PFSK-1 (cell line): ENCODE data around the gene BRME1. TPM values are rescaled to one million over a fixed set of nuclear protein-coding genes. Genes with fewer than 3 reads are reported as not detected.
A peak's percentile ranks its signal among the peaks of the same experiment; 100 is the strongest.

Experiments used
- FOXP2 ChIP-seq: optimal IDR thresholded peaks from 2 replicates; pipeline ENCODE3; 2011; ENCODE audit warnings: borderline replicate concordance, control low read depth, inconsistent platforms; ENCODE audit not compliant: insufficient read depth; ENCODE audit errors: extremely low read length, extremely low read depth
- POLR2AphosphoS5 ChIP-seq: IDR thresholded peaks from 2 replicates; pipeline ENCODE4 v1.6.1; 2012; ENCODE audit warnings: low read depth, mild to moderate bottlenecking, control low read depth, low read length, moderate library complexity
- REST ChIP-seq, 2 experiments: IDR thresholded peaks; 2 replicates each; pipeline versions ENCODE4 v1.6.1 to v1.8.0; 2011 to 2012; ENCODE audit warnings: low read depth in 2 of 2, low read length in 2 of 2, control low read depth in 1 of 2, inconsistent platforms in 1 of 2, mild to moderate bottlenecking in 1 of 2, moderate library complexity in 1 of 2; ENCODE audit not compliant: insufficient read depth in 1 of 2
- SIN3A ChIP-seq: IDR thresholded peaks from 2 replicates; pipeline ENCODE4 v1.6.1; 2012; ENCODE audit warnings: mild to moderate bottlenecking, low read length, moderate library complexity, borderline replicate concordance; ENCODE audit not compliant: insufficient read depth
- TAF1 ChIP-seq: IDR thresholded peaks from 2 replicates; pipeline ENCODE4 v1.6.1; 2012; ENCODE audit warnings: low read length, control low read depth, borderline replicate concordance; ENCODE audit not compliant: insufficient read depth
- polyA plus RNA-seq: library from polyadenylated mRNA; unstranded; fragments of >200 nt; gene quantifications from one replicate; pipeline ENCODE4 v1.2.1, GENCODE V29; 2012; ENCODE audit warnings: low read depth, missing spikeins; ENCODE audit not compliant: insufficient read length

The BRME1 gene
- polyA plus RNA-seq: 1.1 TPM

GRCh38 chr19:13905634-13906520, at the start of gene BRME1, which contains the start of gene CC2D1A:
Gene BRME1, minus strand, starts transcription at chr19:13906117. Its CDS starts 1,225 bp downstream, at chr19:13904892.
Gene CC2D1A, plus strand, starts transcription at chr19:13906201. Its CDS starts 241 bp downstream, at chr19:13906442.
- TF ChIP-seq FOXP2: peak; percentile 92
- no peak for TF ChIP-seq TAF1
- TF ChIP-seq SIN3A: no peak
- no peak for TF ChIP-seq POLR2AphosphoS5
- 0 out of 4 replicates have a peak, but pooled peaks of 1 of the 2 experiments have one; percentile 10 for TF ChIP-seq REST (IDR thresholded peaks at IDR 0.05; ENCODE audit: insufficient read depth in 1 of 2, low read depth in 2 of 2, low read length in 2 of 2)

GRCh38 chr19:13954185-13954584, 48.3 kb upstream of the BRME1 start:
- TF ChIP-seq TAF1: no peak
- no peak for TF ChIP-seq REST (IDR thresholded peaks at IDR 0.05; ENCODE audit: insufficient read depth in 1 of 2, low read depth in 2 of 2, low read length in 2 of 2)
- no peak for TF ChIP-seq FOXP2
- no peak for TF ChIP-seq SIN3A
- TF ChIP-seq POLR2AphosphoS5: no peak

GRCh38 chr19:13952931-13953531, 47.1 kb upstream of the BRME1 start:
- TF ChIP-seq REST (IDR thresholded peaks at IDR 0.05; ENCODE audit: insufficient read depth in 1 of 2, low read depth in 2 of 2, low read length in 2 of 2) (no peak), TAF1 (no peak), SIN3A (no peak)

GRCh38 chr19:13952154-13952930, 46.4 kb upstream of the BRME1 start, which contains the start of gene DCAF15:
Gene DCAF15, plus strand, starts transcription at chr19:13952509. Its CDS starts 4 bp downstream, at chr19:13952513.
- TF ChIP-seq REST (IDR thresholded peaks at IDR 0.05; ENCODE audit: insufficient read depth in 1 of 2, low read depth in 2 of 2, low read length in 2 of 2) (no peak; a peak in 1 of 4 replicates), SIN3A (no peak; the same call in 1 of the 2 replicates), POLR2AphosphoS5 (peak; percentile 63), TAF1 (peak; percentile 90), FOXP2 (no peak)
